Fibroblast of lung (primary cell): ENCODE measurements around the gene HK3. TPM values are rescaled to one million over a fixed set of nuclear protein-coding genes. Genes with fewer than 3 reads are reported as not detected.

Source experiments
- DNase-seq, 2 donors: peaks; one replicate each; pipeline versions ENCODE4 v3.0.0 to v3.0.0-alpha.2; 2010; ENCODE audit warnings: low read depth in 2 of 2
- H2AFZ ChIP-seq: 2 replicates; pipeline ENCODE4 v1.5.1; 2012; ENCODE audit warnings: low read length, control low read depth, inconsistent platforms
- H3K27ac ChIP-seq: 2 replicates; pipeline ENCODE4 v1.5.1; 2011; ENCODE audit warnings: low read length, control low read depth; ENCODE audit not compliant: insufficient read depth
- H3K27me3 ChIP-seq: 2 replicates; pipeline ENCODE4 v1.5.1; 2011; ENCODE audit warnings: mild to moderate bottlenecking, low read length; ENCODE audit not compliant: control insufficient read depth, insufficient read depth
- H3K36me3 ChIP-seq: 2 replicates; pipeline ENCODE4 v1.5.1; 2011; ENCODE audit warnings: low read length; ENCODE audit not compliant: control insufficient read depth, insufficient read depth
- H3K4me1 ChIP-seq: 2 replicates; pipeline ENCODE4 v1.5.1; 2011; ENCODE audit warnings: low read length; ENCODE audit not compliant: control insufficient read depth, insufficient read depth; ENCODE audit errors: extremely low read depth
- H3K4me2 ChIP-seq: 2 replicates; pipeline ENCODE4 v1.5.1; 2011; ENCODE audit warnings: low read length, control low read depth; ENCODE audit not compliant: insufficient read depth; ENCODE audit errors: extremely low read depth
- H3K4me3 ChIP-seq, 4 experiments: fragments of 200-600 bp in 1 of 4; sonication (generic) in 1 of 4; replicated peaks in 1 of 4; 2 replicates each; pipeline ENCODE4 v1.5.1; 2011 to 2016; ENCODE audit warnings: low read length in 4 of 4, low read depth in 3 of 4, mild to moderate bottlenecking in 3 of 4, control low read depth in 2 of 4, inconsistent platforms in 1 of 4, mixed read lengths in 1 of 4; ENCODE audit not compliant: insufficient read depth in 1 of 4; ENCODE audit errors: control extremely low read depth in 1 of 4
- H3K79me2 ChIP-seq: 2 replicates; pipeline ENCODE4 v1.5.1; 2012; ENCODE audit warnings: mild to moderate bottlenecking, low read length, inconsistent platforms; ENCODE audit not compliant: control insufficient read depth, insufficient read depth
- H3K9ac ChIP-seq: 2 replicates; pipeline ENCODE4 v1.5.1; 2011; ENCODE audit warnings: mild to moderate bottlenecking, low read length, control low read depth; ENCODE audit not compliant: insufficient read depth
- H3K9me3 ChIP-seq: 2 replicates; pipeline ENCODE4 v1.5.1; 2012; ENCODE audit warnings: low read depth, low read length; ENCODE audit not compliant: control insufficient read depth, insufficient read depth
- H4K20me1 ChIP-seq: 2 replicates; pipeline ENCODE4 v1.5.1; 2011; ENCODE audit warnings: low read length; ENCODE audit not compliant: control insufficient read depth, insufficient read depth; ENCODE audit errors: extremely low read depth
- EZH2 ChIP-seq: IDR thresholded peaks from 2 replicates; pipeline ENCODE4 v1.5.1; 2012; ENCODE audit warnings: low read length, control low read depth, mild to moderate bottlenecking; ENCODE audit errors: missing control alignments
- polyA plus RNA-seq, 2 donors: library from polyadenylated mRNA; depleted of rRNA in 1 of 2; stranded (reverse) in 1 of 2; unstranded in 1 of 2; fragments of >200 nt; gene quantifications; 2 replicates each; pipeline ENCODE4 v1.2.1, GENCODE V29; 2011 to 2012; ENCODE audit warnings: missing spikeins in 1 of 2
- total RNA-seq: library from RNA; depleted of rRNA; stranded (reverse); fragments of >200 nt; gene quantifications from 2 replicates; pipeline ENCODE4 v1.2.1, GENCODE V29; 2014
- TF ChIP-seq, protein P1 (sequence below), 2 donors: IDR thresholded peaks in 1 of 2; conservative IDR thresholded peaks in 1 of 2; 1 replicate in 1 of 2; 2 replicates in 1 of 2; pipeline ENCODE4 v1.5.1; 2011 to 2012; ENCODE audit warnings: low read length in 2 of 2, control low read depth in 1 of 2, inconsistent platforms in 1 of 2, low read depth in 1 of 2, mild to moderate bottlenecking in 1 of 2

The HK3 gene
- total and polyA plus RNA-seq, 2 donors (not counting 1 experiment from before 2014, with no cell fraction given) = not detected

DNA sequence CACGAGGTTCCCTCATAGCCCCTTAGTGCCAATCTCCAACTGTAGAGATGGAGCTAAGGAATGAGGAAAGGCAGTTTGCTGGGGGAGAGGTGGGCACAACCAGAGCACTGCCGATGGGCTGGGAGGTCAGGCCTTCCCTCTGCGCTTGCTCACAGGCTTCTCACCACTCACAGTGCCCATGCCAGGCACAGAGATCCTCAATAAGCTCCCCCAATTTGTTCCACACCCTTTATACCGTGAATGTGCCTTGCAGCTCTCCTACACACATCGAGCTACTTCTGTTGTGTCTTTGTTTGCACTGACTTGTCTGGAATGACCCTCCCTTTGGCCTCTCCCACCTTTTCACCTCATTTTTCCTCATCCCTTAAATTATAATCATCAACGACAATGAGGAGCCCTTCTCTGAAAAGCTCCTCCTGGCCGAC is 1.6 kb upstream of the HK3 start:
- TF ChIP-seq, protein P1, sequence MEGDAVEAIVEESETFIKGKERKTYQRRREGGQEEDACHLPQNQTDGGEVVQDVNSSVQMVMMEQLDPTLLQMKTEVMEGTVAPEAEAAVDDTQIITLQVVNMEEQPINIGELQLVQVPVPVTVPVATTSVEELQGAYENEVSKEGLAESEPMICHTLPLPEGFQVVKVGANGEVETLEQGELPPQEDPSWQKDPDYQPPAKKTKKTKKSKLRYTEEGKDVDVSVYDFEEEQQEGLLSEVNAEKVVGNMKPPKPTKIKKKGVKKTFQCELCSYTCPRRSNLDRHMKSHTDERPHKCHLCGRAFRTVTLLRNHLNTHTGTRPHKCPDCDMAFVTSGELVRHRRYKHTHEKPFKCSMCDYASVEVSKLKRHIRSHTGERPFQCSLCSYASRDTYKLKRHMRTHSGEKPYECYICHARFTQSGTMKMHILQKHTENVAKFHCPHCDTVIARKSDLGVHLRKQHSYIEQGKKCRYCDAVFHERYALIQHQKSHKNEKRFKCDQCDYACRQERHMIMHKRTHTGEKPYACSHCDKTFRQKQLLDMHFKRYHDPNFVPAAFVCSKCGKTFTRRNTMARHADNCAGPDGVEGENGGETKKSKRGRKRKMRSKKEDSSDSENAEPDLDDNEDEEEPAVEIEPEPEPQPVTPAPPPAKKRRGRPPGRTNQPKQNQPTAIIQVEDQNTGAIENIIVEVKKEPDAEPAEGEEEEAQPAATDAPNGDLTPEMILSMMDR (conservative IDR thresholded peaks at IDR 0.05 in 1 of 2, IDR thresholded peaks at IDR 0.05 in 1 of 2; ENCODE audit: low read depth in 1 of 2, low read length in 2 of 2) = no peak
- TF ChIP-seq EZH2 = no peak
- no peaks in the 10 kb centered on the region for H3K9me3 ChIP-seq
- H3K27me3 ChIP-seq = no peaks in the 10 kb centered on the region
- no peak overlapping the region for H3K4me2 ChIP-seq
- no peak for DNase-seq
- H3K4me1 ChIP-seq = no peaks in the 10 kb centered on the region
- no peak overlapping the region for H3K4me3 ChIP-seq
- no peak overlapping the region for H2AFZ ChIP-seq
- H4K20me1 ChIP-seq = no peaks in the 10 kb centered on the region
- peaks cover 7% of the 10 kb centered on the region for H3K36me3 ChIP-seq
- H3K27ac ChIP-seq = no peak overlapping the region
- no peaks in the 10 kb centered on the region for H3K79me2 ChIP-seq
- H3K9ac ChIP-seq = no peak overlapping the region

DNA sequence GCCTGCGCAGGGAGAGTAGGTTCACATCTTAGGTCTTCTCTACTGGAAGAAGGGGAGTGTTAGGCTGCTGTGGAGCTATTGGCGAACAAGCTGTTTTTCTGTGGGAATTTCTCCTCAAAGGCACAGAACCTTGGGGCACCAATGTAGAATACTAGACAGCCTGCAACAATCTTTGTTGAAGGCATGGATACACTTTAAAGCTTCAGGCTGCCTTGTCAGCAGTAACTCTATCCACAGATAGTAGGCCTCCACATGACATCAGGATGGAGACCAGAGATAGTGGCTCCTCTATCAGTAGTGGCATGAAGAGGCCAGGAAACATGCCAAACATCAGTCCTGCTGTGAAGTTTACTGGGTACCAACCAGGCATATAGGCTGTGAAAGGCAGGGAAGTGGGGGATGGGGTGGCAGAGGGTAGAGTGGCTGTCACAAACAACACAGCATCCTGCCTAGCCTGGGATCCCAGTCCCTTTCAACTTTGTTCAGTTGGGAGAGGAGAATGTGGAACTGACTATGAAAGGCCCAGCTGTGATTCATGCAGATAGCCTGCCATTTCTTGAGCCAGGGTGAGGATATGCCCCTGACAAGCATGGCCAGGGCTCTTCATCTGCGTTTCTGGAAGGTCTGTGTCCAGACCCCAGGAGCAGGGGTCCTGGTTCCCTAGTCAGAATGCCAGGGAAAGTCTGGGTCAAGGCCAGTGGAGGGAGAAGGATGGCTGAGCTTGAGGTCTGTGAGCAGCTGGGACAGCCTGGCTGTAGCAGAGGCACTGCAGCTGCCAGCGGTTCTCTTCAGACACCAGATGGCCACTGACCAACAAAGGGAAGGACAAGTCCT is 1.0 kb upstream of the HK3 start:
- Histone ChIP-seq H2AFZ (no peak overlapping the region), H3K4me1 (no peaks in the 10 kb centered on the region), H3K27ac (no peak overlapping the region), H3K9ac (no peak overlapping the region), H3K79me2 (no peaks in the 10 kb centered on the region), H3K9me3 (no peaks in the 10 kb centered on the region), H3K4me3 (no peak overlapping the region), H3K36me3 (peaks cover 7% of the 10 kb centered on the region), H3K4me2 (no peak overlapping the region), H3K27me3 (no peaks in the 10 kb centered on the region), H4K20me1 (no peaks in the 10 kb centered on the region)
- TF ChIP-seq, protein P1 (conservative IDR thresholded peaks at IDR 0.05 in 1 of 2, IDR thresholded peaks at IDR 0.05 in 1 of 2; ENCODE audit: low read depth in 1 of 2, low read length in 2 of 2) = no peak
- no peak for TF ChIP-seq EZH2
- DNase-seq = peak in 1 of 2 donors; percentile 7

DNA sequence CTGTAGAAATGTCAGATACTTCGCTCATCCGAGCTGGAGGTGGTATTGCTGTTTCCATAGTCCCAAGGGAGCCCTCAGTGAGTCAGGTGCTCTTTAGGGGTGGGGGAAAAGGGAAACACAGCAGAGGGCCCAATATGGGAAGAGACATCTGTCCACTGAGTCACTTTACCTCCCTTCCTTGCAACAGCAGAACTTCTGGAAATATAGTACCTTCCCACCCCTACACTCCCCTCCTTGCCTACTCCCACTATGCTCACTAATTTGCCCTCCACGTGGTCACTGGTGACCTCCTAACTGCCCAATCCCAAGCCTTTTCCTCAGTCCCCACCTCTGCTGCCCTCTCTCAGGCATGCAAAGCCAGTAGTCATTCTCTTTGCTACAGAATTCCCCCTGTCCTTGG is 1.9 kb downstream of the HK3 start:
- Histone ChIP-seq H3K4me1 (no peaks in the 10 kb centered on the region), H3K27ac (no peak overlapping the region), H3K4me2 (no peak overlapping the region), H3K4me3 (no peak overlapping the region), H3K79me2 (no peaks in the 10 kb centered on the region), H3K36me3 (peaks cover 3% of the 10 kb centered on the region), H3K9me3 (no peaks in the 10 kb centered on the region), H4K20me1 (no peaks in the 10 kb centered on the region), H2AFZ (no peak overlapping the region), H3K27me3 (peaks cover 8% of the 10 kb centered on the region), H3K9ac (no peak overlapping the region)
- TF ChIP-seq, protein P1 (conservative IDR thresholded peaks at IDR 0.05 in 1 of 2, IDR thresholded peaks at IDR 0.05 in 1 of 2; ENCODE audit: low read depth in 1 of 2, low read length in 2 of 2) = no peak
- TF ChIP-seq EZH2 = no peak
- no peak for DNase-seq
